ENCODE data around the gene ADAM30. TPM values are rescaled to one million over a fixed set of nuclear protein-coding genes. Genes with fewer than 3 reads are reported as not detected.

The ADAM30 gene
- total and polyA plus RNA-seq, 9 donors = not detected

DNA sequence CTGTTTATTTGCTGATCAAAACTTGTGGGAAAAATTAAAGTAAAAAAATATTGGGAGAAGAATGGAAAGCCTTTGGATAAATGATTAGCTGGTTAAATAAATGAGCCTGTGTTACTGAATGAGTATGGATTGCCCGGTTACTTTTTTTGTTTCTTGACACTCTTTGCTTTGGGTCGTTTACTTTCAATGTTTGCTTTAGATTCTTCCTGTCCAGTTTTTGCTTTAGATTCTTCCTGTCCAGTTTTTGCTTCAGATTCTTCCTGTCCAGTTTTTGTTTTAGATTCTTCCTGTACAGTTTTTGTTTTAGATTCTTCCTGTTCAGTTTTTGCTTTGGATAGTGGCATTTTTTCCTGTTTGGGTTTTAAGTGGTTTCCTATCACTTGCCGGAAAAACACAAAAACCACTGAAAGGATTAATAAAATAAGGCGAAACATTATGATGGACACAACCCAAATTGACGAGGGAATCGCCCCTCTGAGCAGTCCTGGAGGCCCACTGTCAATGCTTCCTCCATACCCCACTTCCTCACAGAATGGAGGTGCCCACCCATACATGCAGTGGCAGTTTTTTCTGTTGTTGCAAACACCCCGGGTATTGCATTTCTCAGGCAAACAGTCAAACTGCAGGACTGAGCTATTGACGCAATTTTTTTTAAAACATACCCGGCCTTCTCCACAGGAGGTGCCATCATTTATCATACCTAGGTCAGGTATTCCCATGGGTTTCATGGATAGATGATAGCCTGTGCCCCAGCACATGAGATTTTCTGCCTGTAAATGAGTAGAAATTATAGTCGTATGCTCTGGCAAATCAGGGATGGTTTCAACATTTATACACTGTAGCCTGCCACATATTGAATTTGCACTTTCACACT, 2.3 kb downstream of the ADAM30 start:
- 62% methylated on average over 3 of the region's 10 CpGs for WGBS (ENCODE audit: insufficient coverage)

GRCh38 chr1:119893238-119893791, 3.0 kb downstream of the ADAM30 start:
- WGBS (ENCODE audit: insufficient coverage) = 77% methylated on average over 2 of the region's 6 CpGs

More for the DNA sequence above, 2.3 kb downstream of the ADAM30 start:
- Histone ChIP-seq H3K27me3 (ENCODE audit: control insufficient read depth, insufficient read depth, low read length) (peaks cover 3% of the 10 kb centered on the region), H3K27ac (ENCODE audit: low read length) (no peak overlapping the region), H3K4me3 (ENCODE audit: low read length) (no peak overlapping the region), H3K36me3 (ENCODE audit: control insufficient read depth, insufficient read depth, low read length) (no peaks in the 10 kb centered on the region), H3K9me3 (replicated peaks; ENCODE audit: control insufficient read depth, low read depth, low read length) (no peaks in the 10 kb centered on the region), H3K4me1 (ENCODE audit: control insufficient read depth, insufficient read depth, low read length) (no peaks in the 10 kb centered on the region)
- DNase-seq = no peak

GRCh38 chr1:119891386-119891785, 4.9 kb downstream of the ADAM30 start:
- DNase-seq = no peak
- Histone ChIP-seq H3K36me3 (ENCODE audit: control insufficient read depth, insufficient read depth, low read length) (no peaks in the 10 kb centered on the region), H3K4me3 (ENCODE audit: low read length) (no peak overlapping the region), H3K27me3 (ENCODE audit: control insufficient read depth, insufficient read depth, low read length) (peaks cover 3% of the 10 kb centered on the region), H3K9me3 (replicated peaks; ENCODE audit: control insufficient read depth, low read depth, low read length) (peaks cover 4% of the 10 kb centered on the region), H3K4me1 (ENCODE audit: control insufficient read depth, insufficient read depth, low read length) (no peaks in the 10 kb centered on the region), H3K27ac (ENCODE audit: low read length) (no peak overlapping the region)
- WGBS (ENCODE audit: insufficient coverage) = no CpG with 5 or more reads among the region's 1 CpG

More at GRCh38 chr1:119893238-119893791, 3.0 kb downstream of the ADAM30 start:
- Histone ChIP-seq H3K27me3 (ENCODE audit: control insufficient read depth, insufficient read depth, low read length) (peaks cover 3% of the 10 kb centered on the region), H3K4me1 (ENCODE audit: control insufficient read depth, insufficient read depth, low read length) (no peaks in the 10 kb centered on the region), H3K27ac (ENCODE audit: low read length) (no peak overlapping the region), H3K9me3 (replicated peaks; ENCODE audit: control insufficient read depth, low read depth, low read length) (no peaks in the 10 kb centered on the region), H3K4me3 (ENCODE audit: low read length) (no peak overlapping the region), H3K36me3 (ENCODE audit: control insufficient read depth, insufficient read depth, low read length) (no peaks in the 10 kb centered on the region)
- DNase-seq = no peak

DNA sequence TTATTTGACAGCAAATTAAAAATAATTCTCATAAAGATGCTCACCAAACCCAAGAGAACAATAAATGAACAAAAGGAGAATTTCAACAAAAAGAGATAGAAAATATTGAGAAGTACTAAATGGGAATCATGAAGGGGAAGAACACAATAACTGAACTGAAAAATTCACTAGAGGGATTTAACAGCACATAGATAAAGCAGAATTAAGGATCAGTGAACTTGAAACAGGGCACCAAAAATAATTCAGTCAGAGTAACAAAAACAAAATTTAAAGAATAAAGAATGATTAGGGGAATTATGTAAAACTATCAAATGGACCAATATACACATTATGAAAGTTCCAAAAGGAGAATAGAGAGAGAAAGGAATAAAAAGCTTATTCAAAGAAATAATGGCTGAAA, 7.8 kb downstream of the ADAM30 start:
- H3K36me3 ChIP-seq (ENCODE audit: control insufficient read depth, insufficient read depth, low read length) = no peaks in the 10 kb centered on the region
- H3K9me3 ChIP-seq (replicated peaks; ENCODE audit: control insufficient read depth, low read depth, low read length) = peaks cover 4% of the 10 kb centered on the region
- H3K4me3 ChIP-seq (ENCODE audit: low read length) = no peak overlapping the region
- H3K27me3 ChIP-seq (ENCODE audit: control insufficient read depth, insufficient read depth, low read length) = peaks cover 2% of the 10 kb centered on the region
- H3K4me1 ChIP-seq (ENCODE audit: control insufficient read depth, insufficient read depth, low read length) = no peaks in the 10 kb centered on the region
- DNase-seq = no peak
- no peak overlapping the region for H3K27ac ChIP-seq (ENCODE audit: low read length)

GRCh38 chr1:119887427-119887826, 8.9 kb downstream of the ADAM30 start:
- H3K4me1 ChIP-seq (ENCODE audit: control insufficient read depth, insufficient read depth, low read length) = no peaks in the 10 kb centered on the region
- no peak for DNase-seq

GRCh38 chr1:119885903-119886783, 10.2 kb downstream of the ADAM30 start:
- Histone ChIP-seq H3K4me3 (ENCODE audit: low read length) (no peak overlapping the region), H3K27me3 (ENCODE audit: control insufficient read depth, insufficient read depth, low read length) (peaks cover 2% of the 10 kb centered on the region), H3K9me3 (replicated peaks; ENCODE audit: control insufficient read depth, low read depth, low read length) (peaks cover 4% of the 10 kb centered on the region), H3K36me3 (ENCODE audit: control insufficient read depth, insufficient read depth, low read length) (no peaks in the 10 kb centered on the region), H3K27ac (ENCODE audit: low read length) (no peak overlapping the region), H3K4me1 (ENCODE audit: control insufficient read depth, insufficient read depth, low read length) (no peaks in the 10 kb centered on the region)
- 27% methylated on average over 5 of the region's 11 CpGs for WGBS (ENCODE audit: insufficient coverage)
- DNase-seq = no peak

More at GRCh38 chr1:119887427-119887826, 8.9 kb downstream of the ADAM30 start:
- Histone ChIP-seq H3K4me3 (ENCODE audit: low read length) (no peak overlapping the region), H3K9me3 (replicated peaks; ENCODE audit: control insufficient read depth, low read depth, low read length) (peaks cover 4% of the 10 kb centered on the region), H3K36me3 (ENCODE audit: control insufficient read depth, insufficient read depth, low read length) (no peaks in the 10 kb centered on the region), H3K27me3 (ENCODE audit: control insufficient read depth, insufficient read depth, low read length) (peaks cover 2% of the 10 kb centered on the region), H3K27ac (ENCODE audit: low read length) (no peak overlapping the region)

DNA sequence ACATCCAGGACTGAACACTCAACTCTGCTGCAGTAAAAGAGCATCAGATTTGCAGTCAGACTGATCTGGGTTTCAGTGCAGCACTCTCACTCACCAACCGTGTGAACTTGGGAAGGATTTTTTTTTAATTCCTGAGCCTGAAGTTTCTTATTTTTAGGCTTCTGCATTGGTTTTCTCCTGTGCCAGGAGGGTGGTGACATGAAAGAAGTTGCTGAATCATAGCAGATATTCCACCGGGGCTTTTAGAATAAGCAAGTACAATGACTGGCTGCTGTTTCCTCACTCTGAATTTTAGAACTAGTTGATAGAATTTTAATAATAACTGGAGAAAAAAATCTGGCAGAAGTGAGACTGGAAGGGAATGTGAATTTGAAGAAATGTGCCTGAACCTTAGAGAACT, 11.6 kb downstream of the ADAM30 start:
- no peak for DNase-seq
- no peak overlapping the region for H3K4me3 ChIP-seq (ENCODE audit: low read length)
- WGBS (ENCODE audit: insufficient coverage) = no CpG with 5 or more reads among the region's 2 CpGs
- no peak overlapping the region for H3K27ac ChIP-seq (ENCODE audit: low read length)
- no peaks in the 10 kb centered on the region for H3K4me1 ChIP-seq (ENCODE audit: control insufficient read depth, insufficient read depth, low read length)
- H3K36me3 ChIP-seq (ENCODE audit: control insufficient read depth, insufficient read depth, low read length) = no peaks in the 10 kb centered on the region
- peaks cover 2% of the 10 kb centered on the region for H3K27me3 ChIP-seq (ENCODE audit: control insufficient read depth, insufficient read depth, low read length)
- H3K9me3 ChIP-seq (replicated peaks; ENCODE audit: control insufficient read depth, low read depth, low read length) = peaks cover 4% of the 10 kb centered on the region

- Histone ChIP-seq H3K36me3 (ENCODE audit: control insufficient read depth, insufficient read depth, low read length) (no peaks in the 10 kb centered on the region), H3K4me3 (ENCODE audit: low read length) (no peak overlapping the region), H3K27me3 (ENCODE audit: control insufficient read depth, insufficient read depth, low read length) (peaks cover 2% of the 10 kb centered on the region), H3K9me3 (replicated peaks; ENCODE audit: control insufficient read depth, low read depth, low read length) (peaks cover 4% of the 10 kb centered on the region), H3K4me1 (ENCODE audit: control insufficient read depth, insufficient read depth, low read length) (no peaks in the 10 kb centered on the region), H3K27ac (ENCODE audit: low read length) (no peak overlapping the region)
- 60% methylated on average over 1 of the region's 3 CpGs for WGBS (ENCODE audit: insufficient coverage)
- no peak for DNase-seq
Measured at GRCh38 chr1:119883826-119884225, 12.5 kb downstream of the ADAM30 start.

DNA sequence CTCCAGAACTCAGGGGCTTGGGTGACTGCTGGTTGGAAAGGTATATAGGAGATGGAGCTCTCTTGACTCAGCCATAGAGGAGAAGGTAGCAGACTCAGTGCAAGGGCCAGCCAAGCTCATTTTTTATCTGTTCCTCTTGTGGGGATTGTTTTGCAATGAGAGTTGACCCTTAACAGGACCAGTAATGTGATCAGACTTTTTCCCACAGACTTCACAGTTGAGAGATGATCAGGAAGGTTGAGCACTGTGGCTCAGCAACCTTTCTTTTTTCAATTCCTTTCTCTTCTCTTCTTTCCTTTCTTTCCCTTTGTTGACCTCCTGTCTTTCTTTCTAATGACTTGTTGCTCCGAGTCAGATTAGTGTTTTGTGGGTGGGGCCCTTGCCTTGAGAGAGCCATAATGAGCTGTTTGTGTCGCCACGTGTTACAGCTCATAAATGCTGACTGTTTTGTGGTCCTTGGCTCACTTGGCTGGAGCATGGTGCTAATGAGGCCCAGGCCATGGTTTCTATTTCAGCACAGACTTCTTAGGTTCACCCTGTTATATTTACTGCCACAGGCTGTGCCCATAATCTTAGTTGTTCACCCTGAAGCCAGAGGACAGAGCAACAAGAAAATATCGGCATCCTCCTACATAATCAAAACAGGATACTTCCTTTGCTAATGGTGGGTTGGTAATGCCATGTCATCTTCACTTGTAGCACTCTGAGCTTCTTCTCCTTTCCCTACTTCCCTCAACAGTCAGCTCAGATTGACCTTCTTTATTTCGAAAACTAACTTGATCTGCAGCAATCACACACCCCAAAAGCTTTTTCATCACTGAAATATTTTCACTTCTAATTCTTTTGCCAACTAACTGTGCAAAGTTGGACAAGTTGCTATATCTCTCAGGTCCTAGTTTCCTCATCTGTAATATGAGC, 13.9 kb downstream of the ADAM30 start:
- Histone ChIP-seq H3K27ac (ENCODE audit: low read length) (no peak overlapping the region), H3K27me3 (ENCODE audit: control insufficient read depth, insufficient read depth, low read length) (peaks cover 2% of the 10 kb centered on the region), H3K9me3 (replicated peaks; ENCODE audit: control insufficient read depth, low read depth, low read length) (no peaks in the 10 kb centered on the region), H3K4me3 (ENCODE audit: low read length) (no peak overlapping the region), H3K4me1 (ENCODE audit: control insufficient read depth, insufficient read depth, low read length) (no peaks in the 10 kb centered on the region), H3K36me3 (ENCODE audit: control insufficient read depth, insufficient read depth, low read length) (no peaks in the 10 kb centered on the region)
- WGBS (ENCODE audit: insufficient coverage) = 60% methylated on average over 3 of the region's 5 CpGs
- no peak for DNase-seq

Data from muscle of leg (tissue), 11 donors.